GM10847 (cell line): ENCODE data around the gene HDLBP.

ENCODE experiments used
- POLR2A ChIP-seq: IDR thresholded peaks from 2 replicates; pipeline ENCODE4 v1.6.1; 2011; ENCODE audit not compliant: insufficient read length; ENCODE audit errors: extremely low read depth

The HDLBP gene

GRCh38 chr2:241350878-241351639, 35.6 kb upstream of the HDLBP start:
- TF ChIP-seq POLR2A, result no peak

GRCh38 chr2:241350530-241350877, 35.0 kb upstream of the HDLBP start:
- TF ChIP-seq POLR2A, result no peak

GRCh38 chr2:241349941-241350340, 34.5 kb upstream of the HDLBP start:
- no peak for TF ChIP-seq POLR2A

- no peak for TF ChIP-seq POLR2A
Observed at GRCh38 chr2:241344925-241345651, 29.6 kb upstream of the HDLBP start.

- TF ChIP-seq POLR2A, result no peak
Observed at GRCh38 chr2:241340631-241341163, 25.2 kb upstream of the HDLBP start.

- TF ChIP-seq POLR2A, result no peak
Observed at GRCh38 chr2:241339839-241340630, 24.6 kb upstream of the HDLBP start.

GRCh38 chr2:241334813-241335212, 19.3 kb upstream of the HDLBP start:
- TF ChIP-seq POLR2A, result no peak

GRCh38 chr2:241330616-241330981, 15.1 kb upstream of the HDLBP start:
- no peak for TF ChIP-seq POLR2A

- no peak for TF ChIP-seq POLR2A
Observed at GRCh38 chr2:241329669-241330615, 14.5 kb upstream of the HDLBP start.

- TF ChIP-seq POLR2A, result no peak
Observed at GRCh38 chr2:241325257-241325656, 9.8 kb upstream of the HDLBP start.

- no peak for TF ChIP-seq POLR2A
Observed at GRCh38 chr2:241324775-241325174, 9.3 kb upstream of the HDLBP start.

GRCh38 chr2:241323778-241324177, 8.3 kb upstream of the HDLBP start:
- TF ChIP-seq POLR2A, result no peak

GRCh38 chr2:241321886-241322285, 6.4 kb upstream of the HDLBP start:
- TF ChIP-seq POLR2A, result no peak

GRCh38 chr2:241321033-241321432, 5.6 kb upstream of the HDLBP start:
- TF ChIP-seq POLR2A, result no peak

- TF ChIP-seq POLR2A, result no peak
Observed at GRCh38 chr2:241320394-241320793, 4.9 kb upstream of the HDLBP start.
